ENCODE results near the gene MYO7A.

- TF ChIP-seq EZH2 (IDR thresholded peaks at IDR 0.05; ENCODE audit: low read length) = no peak
- no peak for TF ChIP-seq CTCF (optimal IDR thresholded peaks at IDR 0.05 in 1 of 3, IDR thresholded peaks at IDR 0.05 in 1 of 3, conservative IDR thresholded peaks at IDR 0.05 in 1 of 3; ENCODE audit: extremely low read depth in 1 of 3, insufficient read depth in 2 of 3, low read length in 3 of 3)
These were observed 95.8 kb downstream of the MYO7A start for GRCh38 chr11:77223797-77224196.

Data from keratinocyte (primary cell).